ENCODE results near the gene CDH23.

CDH23 gene

DNA sequence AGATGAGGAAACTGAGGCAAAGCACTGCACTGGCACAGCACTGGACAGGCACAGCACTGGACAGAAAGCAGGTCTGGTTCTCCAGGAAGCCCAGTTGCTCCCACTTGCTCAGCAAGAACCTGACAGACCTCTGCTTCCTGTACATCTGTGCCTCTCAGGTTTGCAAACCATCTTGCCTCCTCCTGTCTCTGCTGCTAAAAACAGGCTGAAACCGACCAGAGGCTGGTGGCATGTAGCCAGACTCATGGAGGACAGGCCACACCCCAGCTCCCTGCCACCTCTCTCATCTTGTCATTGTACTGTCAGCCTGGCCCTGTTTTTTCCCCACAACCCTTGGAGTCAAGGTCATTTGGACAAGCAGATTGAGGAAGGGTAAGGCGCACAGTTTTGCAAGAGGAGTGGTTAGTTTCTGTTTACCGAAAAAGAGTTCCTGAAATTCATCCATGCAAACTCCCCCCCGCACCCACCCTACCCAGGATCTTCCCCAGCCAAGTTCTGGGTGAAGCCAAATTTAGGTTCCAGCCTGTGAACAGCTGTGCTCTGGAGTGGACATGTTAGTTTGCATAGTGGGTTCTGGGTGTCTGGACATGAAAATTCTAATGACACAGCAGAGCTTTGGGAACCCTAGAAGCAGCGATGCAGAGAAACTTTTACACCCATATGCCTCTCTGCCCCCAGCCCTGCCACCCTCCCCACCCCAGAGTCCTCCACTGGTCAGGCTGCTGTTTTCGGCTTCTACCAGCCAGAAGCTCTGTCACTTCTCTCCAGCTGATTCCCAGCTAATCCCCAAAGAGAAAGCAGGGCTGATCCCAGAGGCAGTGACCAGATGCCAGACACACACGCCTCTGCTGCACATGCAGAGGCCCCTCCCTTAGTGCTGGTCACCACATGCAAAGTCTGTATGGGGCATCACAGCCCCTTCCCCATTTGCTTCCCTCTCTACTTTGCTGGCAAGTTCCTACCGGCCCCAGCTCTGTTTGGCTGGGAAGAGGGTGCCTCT is 331.3 kb downstream of the CDH23 start:
- peak; percentile 32 to 59 for DNase-seq (ENCODE audit: low read depth in 1 of 2, low spot score in 1 of 2)

DNA sequence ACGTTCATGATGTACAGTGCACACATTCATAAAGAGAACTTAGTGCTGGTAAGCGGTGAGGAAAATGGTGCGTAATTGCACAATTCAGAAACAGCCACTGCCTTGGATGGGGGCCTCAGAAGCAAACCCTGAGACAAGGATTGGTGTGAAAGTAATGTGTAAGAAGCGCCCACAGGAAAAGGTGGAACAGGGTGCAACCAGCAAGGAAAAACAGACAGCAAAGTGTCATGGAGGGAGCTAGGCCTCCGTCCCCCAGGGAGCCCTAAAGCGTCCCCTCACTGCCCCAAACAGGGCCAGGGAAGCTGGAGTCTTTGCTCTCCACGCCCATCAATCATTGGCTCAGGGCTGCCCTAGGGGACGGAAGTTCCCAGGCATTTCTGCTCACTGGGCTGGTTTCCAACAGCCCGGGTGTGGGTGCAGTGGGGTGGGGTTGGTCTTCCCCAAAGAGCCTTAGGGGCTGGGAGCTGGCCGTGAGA is 332.5 kb downstream of the CDH23 start:
- DNase-seq (ENCODE audit: low read depth in 1 of 2, low spot score in 1 of 2), result no peak

DNA sequence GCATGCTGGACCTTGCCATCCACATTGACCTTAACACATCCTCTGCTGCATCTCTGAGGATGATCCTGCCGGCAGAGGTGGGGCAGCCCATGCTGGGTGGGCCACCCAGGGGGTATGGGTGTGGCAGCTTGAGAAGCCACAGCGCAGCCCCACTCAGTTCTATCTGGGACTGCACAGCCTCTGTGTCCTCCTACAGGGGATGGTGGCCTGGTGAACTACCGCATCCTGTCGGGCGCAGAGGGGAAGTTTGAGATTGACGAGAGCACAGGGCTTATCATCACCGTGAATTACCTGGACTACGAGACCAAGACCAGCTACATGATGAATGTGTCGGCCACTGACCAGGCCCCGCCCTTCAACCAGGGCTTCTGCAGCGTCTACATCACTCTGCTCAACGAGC is 335.1 kb downstream of the CDH23 start:
- no peak for DNase-seq (ENCODE audit: low read depth in 1 of 2, low spot score in 1 of 2)

DNA sequence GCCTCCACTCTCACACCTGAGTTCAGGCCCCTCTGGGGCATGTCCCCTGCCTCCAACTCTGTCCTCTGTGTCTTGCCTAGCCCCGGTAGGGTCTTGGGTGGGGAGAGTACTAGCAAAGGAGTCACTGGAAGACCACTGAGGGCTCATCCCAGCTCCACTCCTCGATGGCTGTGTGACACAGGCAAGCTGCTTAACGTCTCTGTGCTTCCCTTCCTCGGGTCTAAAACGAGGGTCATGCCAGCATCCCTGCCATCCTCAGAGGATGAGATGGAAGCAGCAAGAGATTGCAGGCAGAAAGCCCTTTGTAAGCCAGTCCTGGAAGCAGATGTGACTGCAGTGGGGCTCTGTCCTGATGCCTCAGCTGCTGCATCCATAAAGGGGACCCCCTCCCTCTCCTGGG is 338.1 kb downstream of the CDH23 start:
- no peak for DNase-seq (ENCODE audit: low read depth in 1 of 2, low spot score in 1 of 2)

DNA sequence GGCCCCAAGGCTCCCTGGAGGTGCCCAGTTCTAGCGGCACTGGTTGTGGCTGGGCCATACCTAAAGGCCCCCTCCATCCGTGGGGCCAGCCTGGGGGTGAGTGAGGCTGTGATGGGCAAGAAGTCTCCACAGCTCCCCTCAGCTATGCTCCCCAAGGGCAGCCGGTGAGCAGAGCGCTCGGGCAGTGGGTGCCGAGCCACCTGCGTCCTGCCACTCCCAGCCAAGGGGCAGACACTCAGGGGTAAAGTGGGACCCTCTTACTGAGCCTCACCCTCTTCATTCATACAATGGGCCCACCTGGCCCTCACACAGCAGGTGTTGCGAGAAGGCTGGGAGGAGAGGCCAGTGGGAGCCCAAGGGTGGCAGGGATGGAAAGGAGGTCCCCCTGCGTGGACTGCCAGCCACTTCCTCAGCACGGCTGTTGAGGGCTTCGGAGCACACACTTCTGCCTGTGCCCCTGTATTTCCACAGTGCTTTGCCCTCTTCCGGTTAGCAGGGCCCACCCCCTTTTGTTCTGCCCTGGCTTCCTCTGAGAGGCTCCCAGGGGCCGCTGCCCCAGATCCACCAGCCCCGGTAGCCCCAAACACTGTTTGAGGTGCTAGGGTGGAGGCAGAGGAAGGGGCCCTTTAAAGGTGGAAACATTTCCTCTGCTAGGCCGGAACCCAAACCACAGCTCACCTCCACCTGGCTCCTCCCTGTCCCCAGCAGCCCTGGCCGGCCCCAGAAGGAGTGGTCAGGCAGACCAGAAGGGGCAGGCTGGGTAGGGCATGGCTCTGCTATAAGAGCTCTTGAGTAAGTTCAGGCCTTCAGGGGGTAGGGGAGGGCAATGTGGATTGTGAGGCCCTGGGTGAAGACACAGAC is 339.2 kb downstream of the CDH23 start:
- peak in 1 of 2 donors; percentile 40 for DNase-seq (ENCODE audit: low read depth in 1 of 2, low spot score in 1 of 2)

DNA sequence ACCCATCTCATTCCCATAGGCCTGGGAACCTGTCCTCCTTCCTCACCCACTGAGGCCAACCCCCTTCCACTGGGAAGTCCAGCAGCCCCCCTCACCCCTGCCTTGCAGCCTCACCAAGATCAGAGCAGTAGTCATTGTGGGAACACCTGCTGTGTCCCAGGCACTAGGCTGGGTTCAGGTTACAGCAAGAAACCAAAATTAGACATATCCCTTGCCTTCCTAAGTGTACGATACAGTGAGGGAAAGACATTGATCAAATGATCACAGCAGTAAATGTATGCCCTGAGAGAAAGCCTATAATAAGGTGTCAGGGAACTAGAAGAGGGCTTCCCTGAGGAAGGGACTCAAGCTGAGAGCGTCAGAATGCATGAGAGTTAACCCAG is 339.8 kb downstream of the CDH23 start:
- DNase-seq (ENCODE audit: low read depth in 1 of 2, low spot score in 1 of 2), result no peak

DNA sequence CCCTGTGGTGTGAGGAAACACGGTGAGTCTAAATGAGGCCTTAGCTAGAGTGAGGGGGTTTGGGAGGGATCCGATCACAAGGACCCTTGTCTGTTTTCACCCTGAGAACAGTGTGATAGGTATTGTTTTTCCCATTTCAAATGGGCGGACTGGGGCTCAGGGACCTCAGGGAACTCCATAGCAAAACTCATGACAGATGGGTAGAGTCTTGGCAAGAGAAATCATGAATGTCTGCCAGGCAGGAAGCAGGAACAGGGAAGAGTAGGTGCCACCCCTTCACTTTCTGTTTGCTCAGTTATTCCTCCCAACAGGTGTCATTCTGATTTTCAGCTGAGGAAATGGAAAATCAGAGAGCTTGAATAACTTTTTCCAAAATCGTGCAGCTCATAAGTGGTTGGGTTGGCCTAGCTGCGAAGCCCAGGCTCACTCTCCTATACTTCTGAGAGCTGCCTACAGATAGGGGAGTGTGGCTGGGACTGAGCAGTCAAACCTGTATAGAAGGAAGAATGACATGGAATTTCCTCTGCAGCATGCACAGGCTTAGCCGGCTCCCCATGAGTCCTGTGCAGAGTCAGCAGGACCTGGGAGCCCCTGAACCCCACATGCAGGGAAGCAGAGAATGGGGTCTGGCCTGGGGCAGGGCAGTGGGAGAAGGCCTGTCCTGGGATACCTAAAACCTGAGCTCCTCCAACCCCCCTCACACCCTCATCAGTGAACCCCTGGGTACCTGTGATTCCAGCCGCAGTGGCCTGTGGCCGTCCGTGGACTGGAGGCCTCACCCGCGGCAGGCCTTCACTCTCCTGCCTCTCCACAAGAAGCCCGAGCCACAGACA is 340.5 kb downstream of the CDH23 start:
- DNase-seq (ENCODE audit: low read depth in 1 of 2, low spot score in 1 of 2), result no peak

DNA sequence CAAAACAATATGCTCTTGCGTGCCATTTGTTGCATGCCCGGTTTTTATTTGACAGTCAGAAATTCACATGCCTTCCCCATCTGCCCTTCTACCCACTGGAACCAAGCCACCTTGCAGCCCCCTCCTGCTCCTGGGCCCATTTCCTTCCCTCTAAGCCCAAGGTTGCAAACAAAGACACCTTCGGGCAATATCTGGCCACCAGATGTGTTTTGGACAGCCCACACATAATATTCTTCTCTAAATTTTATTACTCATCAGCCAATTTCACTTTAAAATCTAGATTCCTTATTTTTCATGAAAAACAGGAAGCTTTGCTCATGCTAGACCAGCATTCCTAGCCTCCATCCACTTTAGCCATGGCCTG is 341.1 kb downstream of the CDH23 start:
- no peak for DNase-seq (ENCODE audit: low read depth in 1 of 2, low spot score in 1 of 2)

DNA sequence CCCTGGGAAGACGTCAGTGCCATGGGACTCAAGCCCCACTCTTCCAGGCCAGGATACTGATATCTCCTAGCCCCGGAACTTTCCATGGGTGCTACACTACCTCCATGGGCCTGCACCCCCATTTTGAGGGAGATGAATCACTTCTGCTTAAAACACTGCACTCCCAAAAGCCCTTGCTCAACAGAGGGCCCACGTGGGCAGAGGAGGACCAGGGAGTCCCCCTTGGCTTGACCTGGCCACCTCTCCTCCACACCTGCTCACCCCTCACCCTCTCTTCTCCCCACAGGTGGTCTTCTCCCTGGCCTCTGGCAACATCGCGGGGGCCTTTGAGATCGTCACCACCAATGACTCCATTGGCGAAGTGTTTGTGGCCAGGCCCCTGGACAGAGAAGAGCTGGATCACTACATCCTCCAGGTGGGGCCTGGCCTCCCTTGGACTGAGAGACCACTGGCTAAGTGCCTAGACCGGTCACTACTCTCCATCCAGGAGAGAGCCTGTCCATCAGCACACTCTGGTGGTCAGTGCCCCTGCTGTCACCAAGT is 342.7 kb downstream of the CDH23 start:
- no peak for DNase-seq (ENCODE audit: low read depth in 1 of 2, low spot score in 1 of 2)

DNA sequence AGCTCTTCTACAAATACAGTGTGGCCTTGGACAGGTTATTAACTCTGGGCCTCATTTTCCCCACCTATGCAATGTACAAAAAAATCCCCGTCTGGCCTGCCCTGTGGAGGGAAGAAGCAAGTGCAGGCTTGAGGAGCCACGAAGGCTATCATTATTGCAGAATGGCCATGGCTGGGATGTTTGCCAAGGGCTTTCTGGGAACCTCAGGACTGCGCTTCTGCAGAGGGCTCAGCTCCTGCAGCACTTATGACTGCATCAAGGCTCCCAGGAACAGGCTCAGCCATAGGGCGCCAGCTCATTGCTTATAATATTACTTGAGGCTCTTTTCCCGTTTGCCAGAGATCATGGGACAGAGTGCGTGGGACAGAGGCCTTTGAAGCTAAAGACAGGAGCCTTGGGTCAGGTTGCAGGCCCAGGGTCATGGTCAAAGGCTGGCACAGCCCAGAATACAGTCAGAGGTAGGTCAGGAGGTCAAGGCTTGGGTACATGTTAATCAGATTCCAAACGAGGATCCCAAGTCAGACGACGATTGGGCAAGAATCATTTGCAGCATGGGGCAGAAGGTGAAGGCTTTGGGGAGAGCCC is 343.4 kb downstream of the CDH23 start:
- no peak for DNase-seq (ENCODE audit: low read depth in 1 of 2, low spot score in 1 of 2)

DNA sequence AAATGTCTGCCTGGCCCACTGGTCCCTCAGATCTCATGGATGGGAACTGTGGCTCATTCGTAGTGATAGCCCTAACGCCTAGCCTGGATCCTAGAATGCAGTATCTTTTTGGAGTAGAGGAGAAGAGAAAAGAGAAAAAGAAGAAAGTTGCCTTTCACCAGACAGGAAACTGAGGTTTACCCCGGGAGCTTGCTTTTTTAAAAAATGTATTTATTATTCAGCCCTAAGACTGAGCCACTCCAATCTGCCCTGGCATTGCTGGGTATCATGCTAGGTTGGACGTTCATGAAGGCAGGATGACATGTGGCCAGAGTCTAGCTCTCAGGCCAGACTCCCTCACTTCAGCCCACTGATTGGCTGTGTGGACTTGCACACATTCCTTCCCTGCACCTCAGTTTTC is 344.3 kb downstream of the CDH23 start:
- DNase-seq (ENCODE audit: low read depth in 1 of 2, low spot score in 1 of 2), result no peak

DNA sequence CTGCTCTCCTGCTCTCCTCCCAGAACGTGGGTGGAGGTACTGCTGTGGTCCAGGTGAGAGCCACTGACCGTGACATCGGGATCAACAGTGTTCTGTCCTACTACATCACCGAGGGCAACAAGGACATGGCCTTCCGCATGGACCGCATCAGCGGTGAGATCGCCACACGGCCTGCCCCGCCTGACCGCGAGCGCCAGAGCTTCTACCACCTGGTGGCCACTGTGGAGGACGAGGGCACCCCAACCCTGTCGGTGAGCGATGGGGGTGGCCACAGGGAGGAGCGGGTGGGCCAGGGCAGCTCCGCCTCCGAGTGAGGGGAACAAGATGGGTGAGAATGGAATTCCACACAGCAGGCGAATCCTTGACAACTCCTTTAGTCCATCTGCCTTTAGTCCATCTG is 345.0 kb downstream of the CDH23 start:
- DNase-seq (ENCODE audit: low read depth in 1 of 2, low spot score in 1 of 2), result no peak

DNA sequence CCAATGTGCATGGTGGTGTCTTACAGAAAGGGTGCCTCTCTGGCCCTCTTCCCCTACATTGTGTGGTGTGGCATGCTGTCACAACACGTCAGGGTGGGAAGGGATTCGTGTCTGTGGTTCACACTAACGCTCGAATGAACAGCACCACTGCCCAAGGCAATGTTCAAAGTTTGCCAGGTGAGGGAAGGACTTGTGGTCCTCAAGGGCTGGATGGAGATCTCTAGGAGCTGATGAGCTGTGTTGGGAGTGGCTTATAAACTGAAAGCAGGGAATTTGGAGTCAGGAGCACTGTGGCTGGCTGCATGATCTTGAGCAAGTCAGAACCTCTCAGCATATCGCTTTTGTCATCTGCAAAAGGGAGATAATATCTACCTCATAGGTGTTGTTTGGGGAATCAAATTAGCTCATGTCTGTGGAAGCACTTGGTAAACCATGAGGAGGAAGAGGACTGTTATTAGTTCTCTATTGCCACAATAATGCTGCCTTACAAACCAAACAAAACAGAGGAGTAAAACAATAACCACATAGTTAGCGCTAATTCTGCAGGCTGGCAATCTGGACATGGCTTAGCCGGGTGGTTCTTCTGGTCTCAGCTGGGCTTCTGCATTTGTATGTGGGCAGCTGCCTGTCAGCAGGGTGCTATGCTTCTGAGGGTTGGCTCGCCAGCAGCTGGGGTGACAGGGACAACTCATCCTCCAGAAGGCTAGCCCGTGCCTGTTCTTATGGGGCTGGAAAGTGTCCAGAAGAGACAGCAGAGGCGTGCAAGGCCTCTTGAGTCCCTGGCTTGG is 345.8 kb downstream of the CDH23 start:
- no peak for DNase-seq (ENCODE audit: low read depth in 1 of 2, low spot score in 1 of 2)

DNA sequence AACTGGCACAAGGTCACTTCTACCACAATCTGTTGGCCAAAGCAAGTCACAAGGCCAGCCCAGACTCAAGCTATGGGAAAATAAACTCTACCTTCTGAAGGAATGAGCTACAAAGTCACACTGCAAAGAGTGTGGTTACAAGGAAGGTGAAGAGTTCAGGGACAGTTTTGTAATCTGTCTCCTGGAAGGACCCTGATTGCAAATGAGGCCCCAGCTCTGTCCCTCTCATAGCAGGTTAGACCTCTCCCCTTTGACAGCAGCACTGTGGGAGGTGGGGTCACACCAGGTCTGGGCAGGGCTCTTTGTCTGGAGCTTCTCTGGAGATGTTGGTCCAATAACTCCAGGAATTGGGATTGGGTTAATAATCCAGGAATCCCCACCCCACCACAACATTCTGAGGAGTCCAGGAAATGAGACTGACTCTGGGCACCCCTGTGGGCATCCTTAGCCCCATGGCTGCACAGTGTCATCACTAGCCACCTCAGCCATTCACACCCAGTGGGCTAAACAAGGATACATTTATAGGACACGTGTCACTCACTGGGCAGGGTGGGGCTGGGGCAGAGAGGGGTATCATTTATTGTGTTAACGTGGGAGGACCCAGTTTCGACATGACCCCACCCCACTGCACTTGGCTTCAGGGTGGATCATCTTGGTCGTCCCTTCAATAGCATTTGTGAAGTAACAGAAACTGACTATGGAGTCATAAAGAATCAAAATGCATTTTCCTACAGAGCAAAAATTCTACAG is 346.5 kb downstream of the CDH23 start:
- no peak for DNase-seq (ENCODE audit: low read depth in 1 of 2, low spot score in 1 of 2)

DNA sequence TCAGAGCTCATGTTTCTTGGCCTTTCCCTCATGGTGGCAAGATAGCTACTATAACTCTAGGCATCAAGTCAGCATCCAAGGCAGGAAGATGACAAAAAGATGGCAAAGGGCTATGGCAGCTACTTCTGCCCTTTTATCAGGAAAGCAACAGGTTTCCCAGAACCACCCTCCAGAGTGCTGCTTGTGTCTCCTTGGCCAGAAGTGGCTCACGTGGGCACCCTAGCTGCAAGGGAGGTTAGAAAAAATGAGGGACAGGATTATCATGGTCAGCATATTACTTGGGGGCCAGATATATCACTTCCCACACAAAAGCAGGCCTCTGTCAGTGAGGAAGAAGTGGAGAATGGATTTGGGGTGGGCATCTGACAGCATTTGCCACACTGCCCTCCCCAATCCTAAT is 347.1 kb downstream of the CDH23 start:
- no peak for DNase-seq (ENCODE audit: low read depth in 1 of 2, low spot score in 1 of 2)

DNA sequence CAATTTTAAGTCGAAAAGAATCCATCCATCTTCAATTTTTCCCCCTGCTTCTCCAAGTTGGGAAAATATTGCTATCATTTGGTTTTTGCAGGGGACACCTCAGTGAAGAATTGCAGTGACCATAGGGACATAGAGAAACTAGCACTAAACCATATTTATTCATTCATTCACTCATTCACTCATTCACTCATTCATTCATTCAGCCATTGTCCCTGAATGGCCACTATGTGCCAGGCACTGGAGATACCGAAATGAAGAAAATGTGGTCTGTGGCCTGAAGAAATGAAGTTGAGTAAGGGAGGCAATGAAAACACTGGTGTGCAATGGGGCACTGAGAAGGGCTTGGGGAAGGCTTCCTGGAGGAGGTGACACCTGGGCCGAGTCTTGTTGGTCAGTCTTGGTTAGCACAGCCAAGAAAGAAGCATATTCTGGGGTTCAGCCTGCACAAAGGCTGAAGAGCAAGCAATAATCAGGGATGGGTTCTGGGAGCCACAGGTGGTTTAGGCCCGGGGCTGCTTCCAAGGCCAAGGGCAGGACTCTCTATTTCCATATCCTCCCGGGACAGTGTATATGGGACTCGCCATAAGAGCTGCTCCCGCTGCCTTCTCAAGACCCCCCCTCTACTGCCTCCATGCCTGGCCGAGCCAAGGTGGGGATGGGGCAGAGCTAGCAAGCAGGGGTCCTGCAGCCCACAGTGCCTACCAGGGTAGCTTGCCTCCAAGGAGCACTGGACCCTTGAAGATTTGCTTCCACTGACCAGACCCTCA is 348.4 kb downstream of the CDH23 start:
- DNase-seq (ENCODE audit: low read depth in 1 of 2, low spot score in 1 of 2), result no peak

DNA sequence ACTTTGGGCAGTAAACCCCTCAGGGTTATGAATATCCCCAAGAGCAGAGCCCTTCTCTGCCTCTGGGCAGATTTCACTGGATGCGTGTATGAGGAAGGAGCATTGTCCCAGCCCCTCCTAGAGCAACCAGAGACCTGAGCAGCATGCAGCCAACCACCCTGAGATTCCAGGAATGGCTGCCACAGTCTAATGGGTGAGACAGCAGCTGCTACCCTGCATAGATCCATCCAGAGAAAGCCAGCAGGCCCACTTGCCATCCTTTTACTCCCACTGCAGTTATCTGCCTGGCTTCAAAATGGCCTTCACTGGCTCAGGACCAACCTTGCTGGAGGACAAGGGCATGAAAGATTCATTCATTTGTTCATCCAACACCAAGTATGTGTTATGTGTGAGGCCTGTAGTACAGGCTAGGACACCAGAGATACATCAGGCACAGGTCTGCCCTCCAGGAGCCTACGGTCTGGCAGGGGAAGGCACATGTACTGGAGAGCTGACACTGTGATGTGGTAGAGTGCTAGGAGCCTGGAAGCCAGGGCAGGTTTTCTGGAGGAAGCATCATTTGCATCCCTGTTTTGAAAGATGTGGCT is 349.0 kb downstream of the CDH23 start:
- no peak for DNase-seq (ENCODE audit: low read depth in 1 of 2, low spot score in 1 of 2)
